BJ (cell line): ENCODE results near the gene MAP7D1. TPM values are rescaled to one million over a fixed set of nuclear protein-coding genes. Genes with fewer than 3 reads are reported as not detected.
A peak's percentile ranks its signal among the peaks of the same experiment; 100 is the strongest.

ENCODE experiments used
- CTCF ChIA-PET: fragments of 350-600 bp; formaldehyde crosslinking; extraction: SDS; loops from one replicate; lab custom pipeline; 2021; ENCODE audit warnings: antibody characterized with exemption, inconsistent platforms; lab: Yijun Ruan, JAX
- POLR2A ChIA-PET: fragments of 300-600 bp; sonication (Branson Sonifier 250); formaldehyde crosslinking; extraction: SDS; loops from one replicate; lab custom pipeline; 2021; ENCODE audit warnings: antibody characterized with exemption; lab: Charles Lee
- DNase-seq: peaks from one replicate; pipeline ENCODE4 v3.0.0-alpha.2; 2011; ENCODE audit warnings: low read depth
- H3K27me3 ChIP-seq: 2 replicates; pipeline ENCODE4 v1.6.0; 2011; ENCODE audit warnings: low read length; ENCODE audit not compliant: control insufficient read depth, insufficient read depth
- H3K36me3 ChIP-seq: 2 replicates; pipeline ENCODE4 v1.5.1; 2011; ENCODE audit warnings: low read length; ENCODE audit not compliant: control insufficient read depth, insufficient read depth
- H3K4me3 ChIP-seq: 2 replicates; pipeline ENCODE4 v1.5.1; 2011; ENCODE audit warnings: low read depth, mild to moderate bottlenecking, control low read depth, low read length
- polyA plus RNA-seq: library from polyadenylated mRNA; depleted of rRNA; stranded (reverse); fragments of >200 nt; gene quantifications from 2 replicates; pipeline ENCODE4 v1.2.3, GENCODE V29; 2011
- TF ChIP-seq, protein P1 (sequence below): IDR thresholded peaks from 2 replicates; pipeline ENCODE4 v1.5.1; 2011; ENCODE audit warnings: low read depth, mild to moderate bottlenecking, control low read depth, inconsistent platforms, low read length, moderate library complexity; ENCODE audit not compliant: insufficient read depth

Gene MAP7D1
- polyA plus RNA-seq, 1 experiment, result 33.7 TPM

DNA sequence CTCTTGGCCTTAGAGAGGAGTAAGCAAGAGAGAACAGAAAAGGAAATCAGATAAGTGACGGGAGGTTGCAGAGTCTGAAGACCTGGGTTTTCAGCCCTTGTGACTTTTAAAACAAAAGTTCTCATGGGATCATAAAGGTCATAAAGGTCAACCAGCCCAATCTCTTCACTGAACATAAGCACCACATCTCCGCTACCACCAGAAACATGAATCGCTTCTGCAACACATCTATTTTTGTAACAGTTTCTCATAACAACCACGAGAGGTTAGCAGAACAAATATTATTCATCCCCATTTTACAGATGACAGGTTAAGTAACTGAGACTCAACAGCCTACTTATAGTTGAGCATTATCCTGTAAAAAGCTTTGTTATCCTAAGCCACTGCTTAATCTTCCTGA is 12.5 kb upstream of the MAP7D1 start:
- ChIA-PET CTCF (interaction anchor here (1.6 kb wide), 1 partner anchor 44 kb away, joined by 3 read pairs; no protein-coding TSS in a partner anchor), POLR2A (no interaction called here)
- H3K4me3 ChIP-seq, result no peak overlapping the region
- H3K27me3 ChIP-seq, result no peaks in the 10 kb centered on the region
- TF ChIP-seq, protein P1, sequence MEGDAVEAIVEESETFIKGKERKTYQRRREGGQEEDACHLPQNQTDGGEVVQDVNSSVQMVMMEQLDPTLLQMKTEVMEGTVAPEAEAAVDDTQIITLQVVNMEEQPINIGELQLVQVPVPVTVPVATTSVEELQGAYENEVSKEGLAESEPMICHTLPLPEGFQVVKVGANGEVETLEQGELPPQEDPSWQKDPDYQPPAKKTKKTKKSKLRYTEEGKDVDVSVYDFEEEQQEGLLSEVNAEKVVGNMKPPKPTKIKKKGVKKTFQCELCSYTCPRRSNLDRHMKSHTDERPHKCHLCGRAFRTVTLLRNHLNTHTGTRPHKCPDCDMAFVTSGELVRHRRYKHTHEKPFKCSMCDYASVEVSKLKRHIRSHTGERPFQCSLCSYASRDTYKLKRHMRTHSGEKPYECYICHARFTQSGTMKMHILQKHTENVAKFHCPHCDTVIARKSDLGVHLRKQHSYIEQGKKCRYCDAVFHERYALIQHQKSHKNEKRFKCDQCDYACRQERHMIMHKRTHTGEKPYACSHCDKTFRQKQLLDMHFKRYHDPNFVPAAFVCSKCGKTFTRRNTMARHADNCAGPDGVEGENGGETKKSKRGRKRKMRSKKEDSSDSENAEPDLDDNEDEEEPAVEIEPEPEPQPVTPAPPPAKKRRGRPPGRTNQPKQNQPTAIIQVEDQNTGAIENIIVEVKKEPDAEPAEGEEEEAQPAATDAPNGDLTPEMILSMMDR, result no peak
- no peaks in the 10 kb centered on the region; the same call in 1 of the 2 replicates for H3K36me3 ChIP-seq
- no peak for DNase-seq

DNA sequence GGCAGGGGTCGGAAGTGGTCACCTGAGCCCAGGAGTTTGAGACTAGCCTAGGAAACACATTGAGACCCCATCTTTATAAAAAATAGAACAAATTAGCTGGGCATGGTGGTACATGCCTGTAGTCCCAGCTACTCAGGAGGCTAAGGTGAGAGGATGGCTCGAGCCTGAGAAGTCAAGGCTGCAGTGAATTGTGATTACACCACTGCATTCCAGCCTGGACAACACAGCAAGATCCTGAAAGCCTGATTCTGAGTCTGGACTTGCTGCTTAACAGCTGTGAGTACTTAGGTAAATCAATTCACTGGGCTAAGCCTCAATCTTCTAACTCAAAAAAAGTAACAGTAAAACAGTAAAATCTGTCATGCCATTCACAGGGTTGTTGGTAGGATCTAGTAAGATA is 11.5 kb upstream of the MAP7D1 start:
- ChIA-PET POLR2A (no interaction called here), CTCF (interaction anchor here (0.7 to 4.0 kb wide), 4 partner anchors 10 to 80 kb away, joined by 3 to 22 read pairs (median 3); partner anchors contain the start of gene THRAP3)
- Histone ChIP-seq H3K36me3 (no peaks in the 10 kb centered on the region; the same call in 1 of the 2 replicates), H3K27me3 (no peaks in the 10 kb centered on the region), H3K4me3 (no peak overlapping the region)
- TF ChIP-seq, protein P1, result no peak
- DNase-seq, result no peak

DNA sequence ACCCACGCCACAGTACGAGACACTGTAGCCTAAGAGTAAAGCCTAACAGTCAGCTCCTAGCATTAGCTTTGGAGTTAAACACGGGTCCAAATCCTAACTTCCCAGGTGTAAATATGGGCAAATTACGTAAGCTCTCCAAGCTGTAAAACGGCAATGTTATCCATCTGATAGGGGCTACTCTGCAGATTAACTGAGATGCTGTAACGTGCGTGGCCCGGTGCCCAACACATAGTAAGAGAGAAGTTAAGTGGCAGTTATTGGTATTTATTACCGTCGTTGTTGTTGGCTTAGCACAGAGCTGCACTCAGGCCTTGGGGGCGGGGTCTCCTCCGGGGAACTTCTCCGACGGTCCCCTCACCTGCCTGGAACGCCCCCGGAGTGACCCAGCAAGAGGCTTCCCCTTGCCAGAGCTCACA is 7.1 kb upstream of the MAP7D1 start:
- no peak for DNase-seq
- CTCF ChIA-PET, result interaction anchor here (0.6 to 4.3 kb wide), 36 partner anchors 12 to 276 kb away, joined by 3 to 94 read pairs (median 6); partner anchors contain the start of genes EVA1B, TEKT2 and THRAP3
- no peaks in the 10 kb centered on the region for H3K36me3 ChIP-seq
- TF ChIP-seq, protein P1, result no peak
- H3K27me3 ChIP-seq, result no peaks in the 10 kb centered on the region
- H3K4me3 ChIP-seq, result peak overlapping the region; percentile 97
- POLR2A ChIA-PET, result interaction anchor here (3.2 kb wide), 1 partner anchor 12 kb away, joined by 9 read pairs; no protein-coding TSS in a partner anchor

- peak; percentile 99 for DNase-seq
- ChIA-PET CTCF (interaction anchor here (0.5 to 4.3 kb wide), 55 partner anchors 11 to 1385 kb away, joined by 3 to 94 read pairs (median 4); partner anchors contain the start of genes EVA1B, TEKT2 and THRAP3), POLR2A (interaction anchor here (0.6 to 3.2 kb wide), 3 partner anchors 12 to 97 kb away, joined by 3 to 9 read pairs (median 7); partner anchors contain the start of gene THRAP3)
- Histone ChIP-seq H3K27me3 (no peaks in the 10 kb centered on the region), H3K36me3 (no peaks in the 10 kb centered on the region), H3K4me3 (peak within 1 kb of the TSS; percentile 97)
- TF ChIP-seq, protein P1, result peak; percentile 96
Measured at GRCh38 chr1:36149237-36149972, 6.6 kb upstream of the MAP7D1 start, which contains the start of gene TRAPPC3. Gene TRAPPC3 (minus strand): TSS chr1:36149486. CDS start chr1:36149378, 108 bp downstream.

GRCh38 chr1:36149973-36150295 is 6.0 kb upstream of the MAP7D1 start:
- DNase-seq, result no peak
- Histone ChIP-seq H3K4me3 (no peak overlapping the region), H3K27me3 (no peaks in the 10 kb centered on the region), H3K36me3 (no peaks in the 10 kb centered on the region)
- POLR2A ChIA-PET, result interaction anchor here (0.6 to 3.2 kb wide), 3 partner anchors 11 to 97 kb away, joined by 3 to 9 read pairs (median 7); partner anchors contain the start of gene THRAP3
- CTCF ChIA-PET, result interaction anchor here (0.5 to 4.3 kb wide), 53 partner anchors 11 to 1384 kb away, joined by 3 to 94 read pairs (median 4); partner anchors contain the start of genes EVA1B and THRAP3
- TF ChIP-seq, protein P1, result no peak
